HepG2 (cell line): ENCODE data around the gene TMTC2. TPM values are rescaled to one million over a fixed set of nuclear protein-coding genes. Genes with fewer than 3 reads are reported as not detected.

ENCODE experiments used
- ATAC-seq: fragments of 200-7000 bp; cut with Tn5 transposase; 3 replicates; pipeline ENCODE4 v1.9.1; 2020; ENCODE audit warnings: mild to moderate bottlenecking, moderate library complexity
- BruUV-seq: library from RNA; stranded (reverse); fragments of 400-500 nt; replicated peaks from 2 replicates; lab custom pipeline; 2021; lab: Mats Ljungman, UMichigan
- CTCF ChIA-PET: fragments of 300-600 bp; formaldehyde crosslinking; extraction: SDS; loops from one replicate; lab custom pipeline; 2021; ENCODE audit warnings: low total read pairs, inconsistent platforms, low intra/inter-chr PET ratio; lab: Yijun Ruan, JAX
- POLR2A ChIA-PET: fragments of 350-600 bp; sonication (Branson Sonifier 250); formaldehyde crosslinking; loops from one replicate; lab custom pipeline; 2020; ENCODE audit warnings: antibody characterized with exemption, inconsistent platforms; lab: Yijun Ruan, JAX
- DNase-seq: peaks from one replicate; pipeline ENCODE4 v3.0.0-alpha.2; 2015; ENCODE audit warnings: low spot score
- FAIRE-seq: peaks from 3 replicates; lab custom pipeline; 2011; peaks lifted over from hg19 to GRCh38; lab: Jason Lieb, UNC
- H2AFZ ChIP-seq: one replicate; pipeline ENCODE4 v1.6.1; 2011; ENCODE audit warnings: low read length, inconsistent platforms
- H3K27ac ChIP-seq: fragments of 300-600 bp; 3 replicates; pipeline ENCODE4 v1.8.0; 2011; ENCODE audit warnings: mixed run types, mild to moderate bottlenecking, mixed read lengths, low read length, inconsistent platforms; ENCODE audit not compliant: insufficient read depth; ENCODE audit errors: extremely low read length
- H3K27me3 ChIP-seq, 2 experiments: fragments of 200-600 bp in 1 of 2; 2 replicates in 1 of 2; 3 replicates in 1 of 2; pipeline versions ENCODE4 v1.6.0 to v1.8.0; 2011; ENCODE audit warnings: low read length in 2 of 2, mild to moderate bottlenecking in 2 of 2, moderate library complexity in 2 of 2, inconsistent platforms in 1 of 2; ENCODE audit not compliant: insufficient read depth in 2 of 2, control insufficient read depth in 1 of 2
- H3K36me3 ChIP-seq, 2 experiments: fragments of 200-600 bp in 1 of 2; replicated peaks in 1 of 2; 2 replicates in 1 of 2; 3 replicates in 1 of 2; pipeline versions ENCODE4 v1.5.1 to v1.8.0; 2011; ENCODE audit warnings: low read length in 2 of 2, inconsistent platforms in 1 of 2; ENCODE audit not compliant: insufficient read depth in 2 of 2, control insufficient read depth in 1 of 2
- H3K4me1 ChIP-seq: 2 replicates; pipeline ENCODE4 v1.5.1; 2012; ENCODE audit warnings: low read length, inconsistent platforms; ENCODE audit not compliant: insufficient read depth
- H3K4me2 ChIP-seq: 2 replicates; pipeline ENCODE4 v1.6.0; 2011; ENCODE audit warnings: low read depth, low read length, inconsistent platforms
- H3K4me3 ChIP-seq, 3 experiments: fragments of 200-600 bp in 1 of 3; sonication (generic), shearing (Covaris generic) in 1 of 3; replicated peaks in 1 of 3; 2 replicates each; pipeline ENCODE4 v1.5.1; 2011 to 2016; ENCODE audit warnings: low read length in 3 of 3, inconsistent platforms in 2 of 3, low read depth in 2 of 3, mild to moderate bottlenecking in 2 of 3, control low read depth in 1 of 3, mixed read lengths in 1 of 3; ENCODE audit not compliant: insufficient read depth in 1 of 3
- H3K79me2 ChIP-seq: one replicate; pipeline ENCODE4 v1.6.1; 2011; ENCODE audit warnings: low read length, inconsistent platforms; ENCODE audit not compliant: insufficient read depth
- H3K9ac ChIP-seq: 2 replicates; pipeline ENCODE4 v1.6.0; 2011; ENCODE audit warnings: mild to moderate bottlenecking, low read depth, low read length, inconsistent platforms; ENCODE audit not compliant: insufficient read depth
- H3K9me3 ChIP-seq: 2 replicates; pipeline ENCODE4 v1.5.1; 2012; ENCODE audit warnings: mild to moderate bottlenecking, low read length
- H4K20me1 ChIP-seq: 2 replicates; pipeline ENCODE4 v1.6.0; 2011; ENCODE audit warnings: inconsistent platforms, mild to moderate bottlenecking, low read length, moderate library complexity; ENCODE audit not compliant: insufficient read depth
- CCAR2 ChIP-seq: fragments of 200-400 bp; formaldehyde crosslinking; optimal IDR thresholded peaks from 2 replicates; pipeline ENCODE3; 2018; ENCODE audit warnings: low read depth, mild to moderate bottlenecking, low read length, moderate library complexity
- CEBPB ChIP-seq: IDR thresholded peaks from 2 replicates; pipeline ENCODE4 v1.6.1; 2011; ENCODE audit warnings: low read depth, low read length, improper control_type of control experiment, borderline replicate concordance
- GATA4 ChIP-seq: sonication (generic); IDR thresholded peaks from 2 replicates; pipeline ENCODE4 v1.6.1; 2016; ENCODE audit warnings: antibody characterized with exemption, low read depth, borderline replicate concordance
- KLF16 ChIP-seq, 2 experiments: sonication (generic) in 1 of 2; formaldehyde crosslinking in 1 of 2; IDR thresholded peaks; 2 replicates each; pipeline versions ENCODE4 v1.6.1 to v1.8.0; 2016 to 2023; ENCODE audit warnings: missing genetic modification reagents in 2 of 2, missing compliant biosample characterization in 1 of 2
- SAP130 ChIP-seq: IDR thresholded peaks from 2 replicates; pipeline ENCODE4 v1.6.1; 2016; ENCODE audit warnings: low read depth
- SIX1 ChIP-seq: sonication (generic); formaldehyde crosslinking; IDR thresholded peaks from 2 replicates; pipeline ENCODE4 v1.4.0; 2020; ENCODE audit warnings: missing genetic modification reagents, borderline replicate concordance
- YY1 ChIP-seq: IDR thresholded peaks from 2 replicates; pipeline ENCODE4 v1.6.1; 2011; ENCODE audit warnings: low read length, low read depth, moderate library complexity, mild to moderate bottlenecking; ENCODE audit not compliant: insufficient read depth, insufficient replicate concordance
- ZBTB46 ChIP-seq: sonication (generic); formaldehyde crosslinking; IDR thresholded peaks from 2 replicates; pipeline ENCODE4 v1.4.0; 2020; ENCODE audit warnings: mild to moderate bottlenecking, missing genetic modification reagents, borderline replicate concordance
- ZNF251 ChIP-seq: sonication (generic); formaldehyde crosslinking; IDR thresholded peaks from 2 replicates; pipeline ENCODE4 v1.9.0; 2021; ENCODE audit warnings: mild to moderate bottlenecking, missing genetic modification reagents
- ZNF280B ChIP-seq: sonication (generic); formaldehyde crosslinking; IDR thresholded peaks from 2 replicates; pipeline ENCODE4 v1.5.0; 2020; ENCODE audit warnings: missing genetic modification reagents, mild to moderate bottlenecking, borderline replicate concordance
- ZNF672 ChIP-seq: sonication (generic); formaldehyde crosslinking; IDR thresholded peaks from 2 replicates; pipeline ENCODE4 v1.8.1; 2022; ENCODE audit warnings: missing genetic modification reagents
- ZNF878 ChIP-seq: sonication (generic); formaldehyde crosslinking; IDR thresholded peaks from 2 replicates; pipeline ENCODE4 v1.8.1; 2023; ENCODE audit warnings: mild to moderate bottlenecking, missing genetic modification reagents, moderate library complexity
- WGBS: methylation state at CpG from one replicate; pipeline ENCODE4 v1.1.6; 2017; ENCODE audit warnings: low lambda C conversion rate; 5-methylcytosine and 5-hydroxymethylcytosine counted together
- in situ Hi-C: cut with HindIII; loops from 2 replicates; pipeline ENCODE4 v1.10.0; 2017; ENCODE audit warnings: low pct_unique_long_range_greater_than_20kb; ENCODE audit not compliant: extremely low pct_ligation_motif_present
- intact Hi-C: fragments of 100-400 bp; cut with micrococcal nuclease; formaldehyde crosslinking; loops from one replicate; pipeline ENCODE4 v1.10.0; 2022; ENCODE audit not compliant: unreplicated experiment
- polyA plus RNA-seq, 8 experiments: library from polyadenylated mRNA; depleted of rRNA in 3 of 8; stranded (reverse) in 7 of 8; unstranded in 1 of 8; fragments of >200 nt; fragmentation: Illumina TruSeq in 4 of 8; extraction: Trizol in 4 of 8; gene quantifications; 2 replicates each; pipeline versions ENCODE4 v1.2.1 to v1.2.3, GENCODE V29; 2011 to 2016; ENCODE audit warnings: low read depth in 4 of 8, missing spikeins in 1 of 8, mixed read lengths in 1 of 8; ENCODE audit not compliant: insufficient read depth in 1 of 8
- total RNA-seq, 5 experiments: library from RNA; depleted of rRNA; stranded (reverse); fragments of >200 nt; fragmentation: Illumina TruSeq; extraction: Trizol; gene quantifications; 2 replicates each; pipeline ENCODE4 v1.2.3, GENCODE V29; 2016; ENCODE audit warnings: low read depth in 1 of 5

Gene TMTC2
- total and polyA plus RNA-seq, 2 of the 13 experiments (the other 11 are each of a cell fraction or from before 2014, with no cell fraction given), result 0.55 to 0.63 TPM

- no peak for TF ChIP-seq ZBTB46 (CRISPR knock-in tag)
- no peak for TF ChIP-seq CCAR2
These were observed 284.9 kb downstream of the TMTC2 start (continued) for GRCh38 chr12:82971584-82971983.

- Histone ChIP-seq H3K9ac (no peak overlapping the region), H3K9me3 (no peaks in the 10 kb centered on the region), H3K36me3 (no peaks in the 10 kb centered on the region), H3K4me2 (no peak overlapping the region), H2AFZ (no peak overlapping the region), H3K4me3 (no peak overlapping the region), H4K20me1 (no peaks in the 10 kb centered on the region), H3K4me1 (no peaks in the 10 kb centered on the region), H3K27me3 (no peaks in the 10 kb centered on the region), H3K79me2 (no peaks in the 10 kb centered on the region), H3K27ac (no peak overlapping the region)
- no TSS peak for BruUV-seq
- CTCF ChIA-PET, result no interaction called here
- TF ChIP-seq YY1, result no peak
- TF ChIP-seq ZNF280B (CRISPR knock-in tag), result no peak
- no peak for TF ChIP-seq GATA4
- no peak for TF ChIP-seq SAP130
- no peak for TF ChIP-seq ZNF672
- no peak for TF ChIP-seq CEBPB
- TF ChIP-seq ZNF878, result no peak
- TF ChIP-seq ZNF251 (CRISPR knock-in tag), result no peak
- TF ChIP-seq SIX1 (CRISPR knock-in tag), result no peak
- no peak for TF ChIP-seq KLF16 (CRISPR knock-in tag; IDR thresholded peaks at IDR 0.05)
- FAIRE-seq (no peak), ATAC-seq (no peak), DNase-seq (no peak)
- in situ Hi-C loops (no loop called here), intact Hi-C loops (no loop called here)
- WGBS, result 1% methylated on average over 3 of the region's 3 CpGs
- POLR2A ChIA-PET, result no interaction called here
These were observed 285.9 kb downstream of the TMTC2 start for GRCh38 chr12:82972624-82973023.
